ENCODE results near the gene VWA7.

GRCh38 chr6:31749301-31750036 is 27.7 kb downstream of the VWA7 start:
- no peak for TF ChIP-seq CTCF (IDR thresholded peaks at IDR 0.05; ENCODE audit: low read length)
- no peak for TF ChIP-seq EZH2 (IDR thresholded peaks at IDR 0.05; ENCODE audit: borderline replicate concordance, low read length)

All from OCI-LY1 (cell line).